A673 (cell line): ENCODE data around the gene ZNF300. TPM values are rescaled to one million over a fixed set of nuclear protein-coding genes. Genes with fewer than 3 reads are reported as not detected.

ENCODE experiments used
- BruUV-seq: library from RNA; stranded (reverse); fragments of 400-500 nt; replicated peaks from 2 replicates; lab custom pipeline; 2021; lab: Mats Ljungman, UMichigan
- CTCF ChIA-PET: fragments of 300-600 bp; sonication (Branson Sonifier 250); formaldehyde crosslinking; loops from one replicate; lab custom pipeline; 2022; ENCODE audit warnings: antibody characterized with exemption; lab: Charles Lee
- POLR2A ChIA-PET: fragments of 300-600 bp; sonication (Branson Sonifier 250); formaldehyde crosslinking; loops from one replicate; lab custom pipeline; 2022; ENCODE audit warnings: antibody characterized with exemption; ENCODE audit not compliant: low non-redundant PET; lab: Charles Lee
- DNase-seq: peaks from one replicate; pipeline ENCODE4 v3.0.0-alpha.2; 2015; ENCODE audit warnings: low spot score
- H3K27ac ChIP-seq: fragments of 200-600 bp; sonication (generic); 2 replicates; pipeline ENCODE4 v1.5.1; 2016; ENCODE audit warnings: mixed run types, low read depth, mild to moderate bottlenecking, mixed read lengths, antibody characterized with exemption, low read length; ENCODE audit not compliant: poor library complexity, severe bottlenecking
- H3K27me3 ChIP-seq: fragments of 200-600 bp; sonication (generic); replicated peaks from 2 replicates; pipeline ENCODE4 v1.6.1; 2017; ENCODE audit warnings: mixed run types, low read depth, mild to moderate bottlenecking, mixed read lengths, antibody characterized with exemption, low read length; ENCODE audit not compliant: insufficient read depth, poor library complexity
- H3K36me3 ChIP-seq: fragments of 200-600 bp; sonication (generic); 2 replicates; pipeline ENCODE4 v1.6.1; 2016; ENCODE audit warnings: mixed run types, mild to moderate bottlenecking, mixed read lengths, antibody characterized with exemption, low read length; ENCODE audit not compliant: insufficient read depth, poor library complexity, severe bottlenecking
- H3K4me1 ChIP-seq: fragments of 200-600 bp; sonication (generic); 2 replicates; pipeline ENCODE4 v1.6.1; 2017; ENCODE audit warnings: mixed run types, mild to moderate bottlenecking, mixed read lengths, antibody characterized with exemption, low read length; ENCODE audit not compliant: insufficient read depth, poor library complexity, severe bottlenecking
- H3K4me3 ChIP-seq: fragments of 200-600 bp; sonication (generic); 2 replicates; pipeline ENCODE4 v1.5.1; 2016; ENCODE audit warnings: low read depth, mixed run types, mild to moderate bottlenecking, mixed read lengths, low read length; ENCODE audit not compliant: poor library complexity, severe bottlenecking
- H3K9me3 ChIP-seq: fragments of 200-600 bp; sonication (generic); 2 replicates; pipeline ENCODE4 v1.6.1; 2016; ENCODE audit warnings: mixed run types, low read depth, mild to moderate bottlenecking, mixed read lengths, antibody characterized with exemption, low read length; ENCODE audit not compliant: poor library complexity, severe bottlenecking
- CTCF ChIP-seq: fragments of 300-800, 200-600 bp; sonication (generic); conservative IDR thresholded peaks from 2 replicates; pipeline ENCODE4 v1.5.1; 2017; ENCODE audit warnings: low read depth, mild to moderate bottlenecking, antibody characterized with exemption, low read length, moderate library complexity, mixed read lengths
- EZH2 ChIP-seq: fragments of 200-600 bp; sonication (generic); IDR thresholded peaks from 2 replicates; pipeline ENCODE4 v1.6.1; 2017; ENCODE audit warnings: borderline replicate concordance, low read depth, mild to moderate bottlenecking, mixed read lengths, antibody characterized with exemption, low read length; ENCODE audit not compliant: poor library complexity, severe bottlenecking
- intact Hi-C: fragments of 100-400 bp; cut with micrococcal nuclease; formaldehyde crosslinking; loops from one replicate; pipeline ENCODE4 v1.10.0; 2022; ENCODE audit not compliant: unreplicated experiment
- total RNA-seq: library from RNA; stranded (reverse); gene quantifications from 2 replicates; pipeline ENCODE4 v1.2.3, GENCODE V29; 2021

ZNF300 gene
- total RNA-seq, 1 experiment from 2014 or later = 13.1 TPM

GRCh38 chr5:150851039-150851438 lies 53.7 kb downstream of the ZNF300 start:
- POLR2A ChIA-PET = no interaction called here

GRCh38 chr5:150848271-150848670 lies 56.5 kb downstream of the ZNF300 start:
- Histone ChIP-seq H3K4me1 (no peaks in the 10 kb centered on the region), H3K27me3 (no peaks in the 10 kb centered on the region), H3K36me3 (no peaks in the 10 kb centered on the region), H3K27ac (no peak overlapping the region), H3K9me3 (no peaks in the 10 kb centered on the region), H3K4me3 (no peak overlapping the region)
- intact Hi-C loops = loop anchor here (5.0 to 10.0 kb wide), 2 partner anchors 173 to 391 kb away; no protein-coding TSS in a partner anchor
- TF ChIP-seq CTCF (no peak), EZH2 (no peak)
- no peak for DNase-seq
- POLR2A ChIA-PET = no interaction called here
- CTCF ChIA-PET = no interaction called here
- no TSS peak for BruUV-seq

More at GRCh38 chr5:150851039-150851438, 53.7 kb downstream of the ZNF300 start:
- peaks cover 3% of the 10 kb centered on the region for H3K36me3 ChIP-seq
- H3K4me1 ChIP-seq = no peaks in the 10 kb centered on the region
- intact Hi-C loops = no loop called here
- H3K27me3 ChIP-seq = no peaks in the 10 kb centered on the region
- CTCF ChIA-PET = no interaction called here
- H3K9me3 ChIP-seq = no peaks in the 10 kb centered on the region
- no peak for DNase-seq
- no TSS peak for BruUV-seq
- H3K4me3 ChIP-seq = no peak overlapping the region
- TF ChIP-seq EZH2 = no peak
- no peak for TF ChIP-seq CTCF
- H3K27ac ChIP-seq = no peak overlapping the region

GRCh38 chr5:150847334-150847695 lies 57.5 kb downstream of the ZNF300 start:
- intact Hi-C loops = loop anchor here (1.0 to 10.0 kb wide), 3 partner anchors 173 to 390 kb away; no protein-coding TSS in a partner anchor
- Histone ChIP-seq H3K9me3 (no peaks in the 10 kb centered on the region), H3K4me1 (no peaks in the 10 kb centered on the region), H3K36me3 (no peaks in the 10 kb centered on the region), H3K4me3 (no peak overlapping the region), H3K27ac (no peak overlapping the region), H3K27me3 (no peaks in the 10 kb centered on the region)
- CTCF ChIA-PET = interaction anchor here (0.6 to 2.1 kb wide), 6 partner anchors 14 to 318 kb away, joined by 3 to 20 read pairs (median 4); partner anchors contain the start of gene SMIM3
- BruUV-seq = no TSS peak
- DNase-seq = no peak
- POLR2A ChIA-PET = interaction anchor here (0.6 kb wide), 1 partner anchor 81 kb away, joined by 3 read pairs; no protein-coding TSS in a partner anchor
- TF ChIP-seq CTCF (no peak), EZH2 (no peak)
